ENCODE measurements around the gene PSMB9.

DNA sequence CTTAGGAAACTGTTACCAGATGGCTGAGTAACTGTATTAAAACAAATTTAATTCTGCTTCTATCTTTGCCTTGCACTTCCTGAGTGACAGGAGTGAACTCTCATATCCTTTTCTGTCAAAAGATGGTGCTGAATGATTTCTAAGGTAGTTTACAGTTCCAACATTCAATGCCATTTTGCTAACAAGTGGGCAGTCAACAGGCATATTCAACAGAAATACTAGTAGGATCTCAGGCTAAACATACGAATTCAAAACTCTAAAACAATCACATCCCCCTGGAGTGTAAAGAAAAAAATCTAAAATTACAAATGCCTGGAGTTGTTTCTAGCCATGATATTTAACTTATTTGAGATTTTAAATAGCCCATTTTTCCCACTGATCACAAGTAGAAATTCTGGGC is 6.7 kb downstream of the PSMB9 start:
- TF ChIP-seq, protein P1, sequence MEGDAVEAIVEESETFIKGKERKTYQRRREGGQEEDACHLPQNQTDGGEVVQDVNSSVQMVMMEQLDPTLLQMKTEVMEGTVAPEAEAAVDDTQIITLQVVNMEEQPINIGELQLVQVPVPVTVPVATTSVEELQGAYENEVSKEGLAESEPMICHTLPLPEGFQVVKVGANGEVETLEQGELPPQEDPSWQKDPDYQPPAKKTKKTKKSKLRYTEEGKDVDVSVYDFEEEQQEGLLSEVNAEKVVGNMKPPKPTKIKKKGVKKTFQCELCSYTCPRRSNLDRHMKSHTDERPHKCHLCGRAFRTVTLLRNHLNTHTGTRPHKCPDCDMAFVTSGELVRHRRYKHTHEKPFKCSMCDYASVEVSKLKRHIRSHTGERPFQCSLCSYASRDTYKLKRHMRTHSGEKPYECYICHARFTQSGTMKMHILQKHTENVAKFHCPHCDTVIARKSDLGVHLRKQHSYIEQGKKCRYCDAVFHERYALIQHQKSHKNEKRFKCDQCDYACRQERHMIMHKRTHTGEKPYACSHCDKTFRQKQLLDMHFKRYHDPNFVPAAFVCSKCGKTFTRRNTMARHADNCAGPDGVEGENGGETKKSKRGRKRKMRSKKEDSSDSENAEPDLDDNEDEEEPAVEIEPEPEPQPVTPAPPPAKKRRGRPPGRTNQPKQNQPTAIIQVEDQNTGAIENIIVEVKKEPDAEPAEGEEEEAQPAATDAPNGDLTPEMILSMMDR (IDR thresholded peaks at IDR 0.05; ENCODE audit: poor library complexity, severe bottlenecking): no peak
- TF ChIP-seq EP300 (conservative IDR thresholded peaks at IDR 0.05; ENCODE audit: poor library complexity, severe bottlenecking): no peak
- TF ChIP-seq TAF1 (IDR thresholded peaks at IDR 0.05; ENCODE audit: low read depth): no peak
- TF ChIP-seq POLR2AphosphoS5 (IDR thresholded peaks at IDR 0.05): no peak
- TF ChIP-seq EZH2 (IDR thresholded peaks at IDR 0.05; ENCODE audit: borderline replicate concordance, insufficient read depth, low read length, poor library complexity, severe bottlenecking): no peak
- no peak for TF ChIP-seq SMC3 (conservative IDR thresholded peaks at IDR 0.05; ENCODE audit: poor library complexity)

Measured in neural cell (in vitro differentiated cells).